ENCODE data around the gene ABHD17C. TPM values are rescaled to one million over a fixed set of nuclear protein-coding genes. Genes with fewer than 3 reads are reported as not detected.

The ABHD17C gene
- total RNA-seq, 4 donors from 2014 or later, result 0.63 to 2.4 (median 2.0) TPM

GRCh38 chr15:80736560-80736959 is 41.5 kb downstream of the ABHD17C start:
- Histone ChIP-seq H3K36me3 (peaks cover 0 to 5% (median 0%) of the 10 kb centered on the region in 3 donors), H3K4me1 (no peaks in the 10 kb centered on the region), H3K4me3 (no peak overlapping the region), H3K27me3 (no peaks in the 10 kb centered on the region), H3K27ac (no peak overlapping the region), H3K9me3 (no peaks in the 10 kb centered on the region)
- WGBS, 2 donors, result 45 to 65% methylated on average over 4 of the region's 4 CpGs
- DNase-seq (ENCODE audit: low spot score in 2 of 2), result no peak
- TF ChIP-seq EP300 (IDR thresholded peaks at IDR 0.05) (no peak), CTCF (IDR thresholded peaks at IDR 0.05) (no peak), POLR2A (IDR thresholded peaks at IDR 0.05) (no peak)

GRCh38 chr15:80739919-80740318 is 44.8 kb downstream of the ABHD17C start:
- DNase-seq (ENCODE audit: low spot score in 2 of 2), result no peak
- H3K9me3 ChIP-seq, result no peaks in the 10 kb centered on the region
- peaks cover 0 to 5% (median 0%) of the 10 kb centered on the region in 3 donors for H3K36me3 ChIP-seq
- 74 to 79% methylated on average over 3 of the region's 3 CpGs for WGBS, 2 donors
- H3K27ac ChIP-seq, result no peak overlapping the region
- peaks cover 0 to 9% (median 0%) of the 10 kb centered on the region in 4 donors for H3K4me1 ChIP-seq
- no peaks in the 10 kb centered on the region for H3K27me3 ChIP-seq
- no peak overlapping the region for H3K4me3 ChIP-seq
- no peak for TF ChIP-seq POLR2A (IDR thresholded peaks at IDR 0.05)
- TF ChIP-seq CTCF (IDR thresholded peaks at IDR 0.05), result no peak
- TF ChIP-seq EP300 (IDR thresholded peaks at IDR 0.05), result no peak

GRCh38 chr15:80742081-80742480 is 47.0 kb downstream of the ABHD17C start:
- TF ChIP-seq EP300 (IDR thresholded peaks at IDR 0.05) (no peak), CTCF (IDR thresholded peaks at IDR 0.05) (no peak), POLR2A (IDR thresholded peaks at IDR 0.05) (no peak)
- peaks cover 0 to 9% (median 0%) of the 10 kb centered on the region in 4 donors for H3K4me1 ChIP-seq
- peaks cover 0 to 5% (median 0%) of the 10 kb centered on the region in 3 donors for H3K36me3 ChIP-seq
- WGBS, 2 donors, result 95 to 98% methylated on average over 4 of the region's 4 CpGs
- no peaks in the 10 kb centered on the region for H3K9me3 ChIP-seq
- DNase-seq (ENCODE audit: low spot score in 2 of 2), result no peak
- H3K27me3 ChIP-seq, result no peaks in the 10 kb centered on the region
- H3K4me3 ChIP-seq, result no peak overlapping the region
- H3K27ac ChIP-seq, result no peak overlapping the region

- no peak overlapping the region for H3K4me3 ChIP-seq
- H3K4me1 ChIP-seq, result peaks cover 0 to 9% (median 0%) of the 10 kb centered on the region in 4 donors
- no peaks in the 10 kb centered on the region for H3K9me3 ChIP-seq
- DNase-seq (ENCODE audit: low spot score in 2 of 2), result no peak
- H3K27ac ChIP-seq, result peak overlapping the region in 1 of 4 donors; percentile 2
- H3K36me3 ChIP-seq, result peaks cover 0 to 5% (median 0%) of the 10 kb centered on the region in 3 donors
- H3K27me3 ChIP-seq, result no peaks in the 10 kb centered on the region
- TF ChIP-seq CTCF (IDR thresholded peaks at IDR 0.05) (no peak), POLR2A (IDR thresholded peaks at IDR 0.05) (no peak), EP300 (IDR thresholded peaks at IDR 0.05) (no peak)
- WGBS, 2 donors, result 66 to 74% methylated on average over 11 of the region's 11 CpGs
Observed at GRCh38 chr15:80743189-80743833, 48.2 kb downstream of the ABHD17C start.

GRCh38 chr15:80744415-80744814 is 49.3 kb downstream of the ABHD17C start:
- H3K4me3 ChIP-seq, result no peak overlapping the region
- no peak overlapping the region for H3K27ac ChIP-seq
- DNase-seq (ENCODE audit: low spot score in 2 of 2), result no peak
- no peaks in the 10 kb centered on the region for H3K9me3 ChIP-seq
- peaks cover 0 to 9% (median 0%) of the 10 kb centered on the region in 4 donors for H3K4me1 ChIP-seq
- WGBS, 2 donors, result 79 to 87% methylated on average over 6 of the region's 6 CpGs
- H3K36me3 ChIP-seq, result peaks cover 0 to 3% (median 0%) of the 10 kb centered on the region in 3 donors
- TF ChIP-seq CTCF (IDR thresholded peaks at IDR 0.05) (no peak), EP300 (IDR thresholded peaks at IDR 0.05) (no peak), POLR2A (IDR thresholded peaks at IDR 0.05) (no peak)
- H3K27me3 ChIP-seq, result no peaks in the 10 kb centered on the region

Data from tibial nerve (tissue), 4 donors.